Thoracic aorta (tissue), 2 donors: ENCODE results near the gene OR1S1. TPM values are rescaled to one million over a fixed set of nuclear protein-coding genes. Genes with fewer than 3 reads are reported as not detected.

Source experiments
- ATAC-seq: fragments of 150-250 bp; one replicate; pipeline ENCODE4 v1.8.0; 2017; ENCODE audit warnings: low read depth; ENCODE audit not compliant: insufficient number of reproducible peaks, low FRiP score
- DNase-seq: peaks from one replicate; pipeline ENCODE4 v3.0.0-alpha.2; 2020; ENCODE audit warnings: low spot score
- H3K27ac ChIP-seq, 2 donors: fragments of 200-600 bp; sonication (generic); 1 replicate in 1 of 2; 2 replicates in 1 of 2; pipeline ENCODE4 v1.5.1; 2016; ENCODE audit warnings: mild to moderate bottlenecking in 2 of 2, moderate library complexity in 2 of 2
- H3K27me3 ChIP-seq: fragments of 200-600 bp; sonication (generic); replicated peaks from 2 replicates; pipeline ENCODE4 v1.6.0; 2016; ENCODE audit warnings: mild to moderate bottlenecking; ENCODE audit not compliant: insufficient read depth
- H3K36me3 ChIP-seq: fragments of 200-600 bp; sonication (generic); one replicate; pipeline ENCODE4 v1.5.1; 2016
- H3K4me1 ChIP-seq, 2 donors: fragments of 200-600 bp; sonication (generic); 1 replicate in 1 of 2; 2 replicates in 1 of 2; pipeline versions ENCODE4 v1.5.1 to v1.6.0; 2016; ENCODE audit warnings: low read depth in 2 of 2, mild to moderate bottlenecking in 1 of 2; ENCODE audit not compliant: control insufficient read depth in 1 of 2
- H3K4me3 ChIP-seq: fragments of 200-600 bp; sonication (generic); 2 replicates; pipeline ENCODE4 v1.5.1; 2016; ENCODE audit warnings: mild to moderate bottlenecking
- H3K9me3 ChIP-seq: fragments of 200-600 bp; sonication (generic); 2 replicates; pipeline ENCODE4 v1.5.1; 2016
- total RNA-seq, 2 donors: library from RNA; depleted of rRNA; stranded (reverse); fragments of >200 nt; gene quantifications; one replicate each; pipeline versions ENCODE4 v1.1.0 to v1.2.3, GENCODE V29; 2016
- TF ChIP-seq, protein P1 (sequence below): fragments of 200-600 bp; sonication (generic); IDR thresholded peaks from one replicate; pipeline ENCODE4 v1.5.1; 2019; ENCODE audit warnings: antibody characterized with exemption

The OR1S1 gene
- total RNA-seq, 2 donors from 2014 or later = not detected

DNA sequence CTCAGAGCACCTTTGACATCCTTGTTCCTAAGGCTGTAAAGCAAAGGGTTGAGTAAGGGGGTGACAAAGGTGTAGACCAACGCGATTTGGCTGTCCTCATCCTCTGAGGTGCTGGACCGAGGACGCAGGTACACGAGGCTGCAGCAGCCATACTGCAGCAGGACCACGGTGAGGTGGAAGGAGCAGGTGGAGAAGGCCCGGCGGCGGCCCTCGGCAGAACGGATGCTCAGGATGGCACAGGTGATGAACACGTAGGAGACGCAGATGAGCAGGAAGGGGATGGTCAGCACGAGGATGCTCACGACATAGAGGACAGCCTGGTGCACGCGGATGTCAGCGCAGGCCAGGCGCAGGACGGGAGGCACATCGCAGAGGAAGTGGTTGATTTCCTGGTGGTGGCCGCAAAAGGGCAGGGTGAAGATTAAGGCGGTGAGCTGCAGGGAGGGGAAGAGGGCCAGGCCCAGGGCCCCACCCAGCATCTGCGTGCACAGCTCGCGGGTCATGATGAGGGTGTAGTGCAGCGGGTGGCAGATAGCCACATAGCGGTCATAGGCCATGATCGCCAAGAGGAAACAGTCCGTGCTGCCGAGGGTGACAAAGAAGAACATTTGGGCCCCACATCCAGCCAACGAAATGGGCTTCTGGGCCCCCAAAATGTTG is 15.6 kb downstream of the OR1S1 start:
- no peak overlapping the region for H3K4me3 ChIP-seq
- no peaks in the 10 kb centered on the region for H3K36me3 ChIP-seq
- H3K4me1 ChIP-seq = no peaks in the 10 kb centered on the region
- H3K27ac ChIP-seq = no peak overlapping the region
- TF ChIP-seq, protein P1, sequence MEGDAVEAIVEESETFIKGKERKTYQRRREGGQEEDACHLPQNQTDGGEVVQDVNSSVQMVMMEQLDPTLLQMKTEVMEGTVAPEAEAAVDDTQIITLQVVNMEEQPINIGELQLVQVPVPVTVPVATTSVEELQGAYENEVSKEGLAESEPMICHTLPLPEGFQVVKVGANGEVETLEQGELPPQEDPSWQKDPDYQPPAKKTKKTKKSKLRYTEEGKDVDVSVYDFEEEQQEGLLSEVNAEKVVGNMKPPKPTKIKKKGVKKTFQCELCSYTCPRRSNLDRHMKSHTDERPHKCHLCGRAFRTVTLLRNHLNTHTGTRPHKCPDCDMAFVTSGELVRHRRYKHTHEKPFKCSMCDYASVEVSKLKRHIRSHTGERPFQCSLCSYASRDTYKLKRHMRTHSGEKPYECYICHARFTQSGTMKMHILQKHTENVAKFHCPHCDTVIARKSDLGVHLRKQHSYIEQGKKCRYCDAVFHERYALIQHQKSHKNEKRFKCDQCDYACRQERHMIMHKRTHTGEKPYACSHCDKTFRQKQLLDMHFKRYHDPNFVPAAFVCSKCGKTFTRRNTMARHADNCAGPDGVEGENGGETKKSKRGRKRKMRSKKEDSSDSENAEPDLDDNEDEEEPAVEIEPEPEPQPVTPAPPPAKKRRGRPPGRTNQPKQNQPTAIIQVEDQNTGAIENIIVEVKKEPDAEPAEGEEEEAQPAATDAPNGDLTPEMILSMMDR = no peak
- no peaks in the 10 kb centered on the region for H3K9me3 ChIP-seq
- ATAC-seq (no peak), DNase-seq (no peak)
- no peaks in the 10 kb centered on the region for H3K27me3 ChIP-seq

DNA sequence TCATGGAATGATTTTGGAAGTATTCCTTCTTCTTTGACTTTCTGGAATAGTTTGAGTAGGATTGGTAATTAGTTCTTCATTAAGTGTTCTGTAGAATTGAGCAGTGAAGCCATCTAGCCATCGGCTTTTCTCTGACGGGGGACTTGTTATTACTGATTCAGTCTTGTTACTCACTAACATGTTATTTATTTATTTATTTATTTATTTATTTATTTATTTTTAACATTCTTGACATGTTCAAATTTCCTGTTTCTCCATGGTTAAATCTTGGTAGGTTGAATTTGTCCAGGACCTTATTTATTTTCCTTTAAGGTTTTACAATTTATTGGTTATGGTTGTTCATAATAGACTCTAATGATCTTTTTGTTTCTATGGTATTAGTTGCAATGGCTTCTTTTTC is 31.4 kb downstream of the OR1S1 start:
- H3K27ac ChIP-seq = no peak overlapping the region
- peaks cover 3% of the 10 kb centered on the region for H3K9me3 ChIP-seq
- no peaks in the 10 kb centered on the region for H3K27me3 ChIP-seq
- no peaks in the 10 kb centered on the region for H3K4me1 ChIP-seq
- DNase-seq (no peak), ATAC-seq (no peak)
- H3K4me3 ChIP-seq = no peak overlapping the region
- TF ChIP-seq, protein P1 = no peak
- no peaks in the 10 kb centered on the region for H3K36me3 ChIP-seq

- Histone ChIP-seq H3K4me1 (no peaks in the 10 kb centered on the region), H3K27me3 (no peaks in the 10 kb centered on the region), H3K9me3 (no peaks in the 10 kb centered on the region), H3K36me3 (no peaks in the 10 kb centered on the region), H3K4me3 (no peak overlapping the region), H3K27ac (no peak overlapping the region)
- no peak for ATAC-seq
- DNase-seq = no peak
- TF ChIP-seq, protein P1 = no peak
Measured at GRCh38 chr11:58254936-58255335, 42.4 kb downstream of the OR1S1 start.

DNA sequence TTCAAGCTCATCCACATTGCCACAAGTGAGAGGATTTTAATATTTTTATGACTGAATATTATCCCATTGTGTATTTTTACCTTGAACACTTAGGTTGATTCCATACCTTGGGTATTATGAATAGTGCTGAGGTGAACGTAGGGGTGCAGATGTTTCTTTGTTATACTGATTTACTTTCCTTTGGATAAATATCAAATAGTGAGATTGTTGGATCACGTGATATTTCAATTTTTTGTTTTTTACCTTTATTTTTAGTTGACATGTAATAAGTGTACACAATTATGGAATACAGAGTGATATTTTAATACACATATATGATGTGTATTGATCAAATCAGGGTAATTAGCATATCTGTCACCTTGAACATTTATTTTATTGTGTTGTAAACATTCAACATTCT is 47.5 kb downstream of the OR1S1 start:
- no peaks in the 10 kb centered on the region for H3K4me1 ChIP-seq
- no peak overlapping the region for H3K27ac ChIP-seq
- H3K36me3 ChIP-seq = no peaks in the 10 kb centered on the region
- H3K4me3 ChIP-seq = no peak overlapping the region
- H3K27me3 ChIP-seq = no peaks in the 10 kb centered on the region
- ATAC-seq = no peak
- TF ChIP-seq, protein P1 = no peak
- DNase-seq = no peak
- no peaks in the 10 kb centered on the region for H3K9me3 ChIP-seq

Other genes starting within 250 kb of the OR1S1 start
- not detected for gene OR9Q1, start 188.8 kb upstream of the OR1S1 start, total RNA-seq
- gene OR6Q1, start 181.8 kb upstream of the OR1S1 start, total RNA-seq = not detected
- not detected for gene OR9I1, start 87.2 kb upstream of the OR1S1 start, total RNA-seq
- not detected for gene OR9Q2, start 23.6 kb upstream of the OR1S1 start, total RNA-seq
- gene OR1S2, start 8.6 kb upstream of the OR1S1 start, total RNA-seq = not detected
- gene OR10Q1, start 16.2 kb downstream of the OR1S1 start, total RNA-seq = not detected
- gene OR10W1, start 55.5 kb downstream of the OR1S1 start, total RNA-seq = not detected
- not detected for gene OR5B17, start 146.3 kb downstream of the OR1S1 start, total RNA-seq
- gene OR5B3, start 194.2 kb downstream of the OR1S1 start, total RNA-seq = not detected
- not detected for gene OR5B2, start 215.4 kb downstream of the OR1S1 start, total RNA-seq
- not detected for gene OR5B12, start 229.5 kb downstream of the OR1S1 start, total RNA-seq